Motor neuron (in vitro differentiated cells): ENCODE results near the gene ZSCAN5A. TPM values are rescaled to one million over a fixed set of nuclear protein-coding genes. Genes with fewer than 3 reads are reported as not detected.
"Not testable (repeated sequence)": the region's sequence is repeated elsewhere in the genome, so short reads cannot be mapped to it uniquely, and the experiment has no call there.

ENCODE experiments used
- ATAC-seq, 8 experiments: fragments of 200-7000 bp; cut with Tn5 transposase; replicated peaks in 6 of 8; 2 replicates each; pipeline ENCODE4 v1.8.0; 2021; ENCODE audit warnings: mild to moderate bottlenecking in 8 of 8, moderate library complexity in 8 of 8
- H3K27ac ChIP-seq, 2 donors: fragments of 250-450 bp; sonication (Bioruptor Pico); 2 replicates each; pipeline ENCODE4 v1.9.0; 2021; ENCODE audit warnings: antibody characterized with exemption in 2 of 2, mild to moderate bottlenecking in 2 of 2, moderate library complexity in 1 of 2
- H3K4me1 ChIP-seq, 2 donors: fragments of 250-450 bp; sonication (Bioruptor Pico); replicated peaks in 1 of 2; 2 replicates each; pipeline ENCODE4 v1.6.1; 2021; ENCODE audit warnings: antibody characterized with exemption in 2 of 2, mild to moderate bottlenecking in 2 of 2, moderate library complexity in 1 of 2
- H3K4me3 ChIP-seq, 5 donors: fragments of 250-450 bp; sonication (Bioruptor Pico); 2 replicates each; pipeline ENCODE4 v1.9.0; 2021; ENCODE audit warnings: antibody characterized with exemption in 5 of 5, mild to moderate bottlenecking in 5 of 5, moderate library complexity in 4 of 5
- WGBS, 10 experiments: fragments of 450-650 bp; shearing (Covaris generic); methylation state at CpG; one replicate each; pipeline ENCODE4 v1.0.0; 2022; 5-methylcytosine and 5-hydroxymethylcytosine counted together
- in situ Hi-C, 9 experiments: fragments of 400-800 bp; cut with MboI; loops; one replicate each; pipeline ENCODE4 v1.15.0; 2021; ENCODE audit warnings: low sequenced_read_pairs in 9 of 9, low pct_unique_long_range_greater_than_20kb in 2 of 9; ENCODE audit not compliant: unreplicated experiment in 9 of 9
- total RNA-seq, 8 experiments: library from RNA; unstranded; fragments of 300-600 nt; gene quantifications; 2 replicates each; pipeline versions ENCODE4 v1.2.3 to v1.2.4, GENCODE V29; 2022

ZSCAN5A gene
- total RNA-seq, 8 experiments from 2014 or later: 5.2 to 21.4 (median 7.0) TPM

DNA sequence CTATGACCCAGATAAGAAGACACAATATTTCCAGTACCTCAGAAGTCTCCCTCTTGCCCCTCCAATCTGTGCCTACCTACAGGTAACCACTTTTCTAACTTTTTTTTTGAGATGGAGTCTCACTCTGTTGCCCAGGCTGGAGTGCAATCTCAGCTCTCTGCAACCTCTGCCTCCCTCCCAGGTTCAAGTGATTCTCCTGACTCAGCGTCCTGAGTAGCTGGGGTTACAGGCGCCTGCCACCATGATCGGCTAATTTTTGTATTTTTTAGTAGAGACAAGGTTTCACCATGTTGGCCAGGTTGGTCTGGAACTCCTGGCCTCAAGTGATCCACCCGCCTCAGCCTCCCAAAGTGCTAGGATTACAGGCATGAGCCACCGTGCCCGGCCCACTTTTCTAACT, 52.7 kb downstream of the ZSCAN5A start:
- H3K4me3 ChIP-seq, in situ Hi-C loops, H3K27ac ChIP-seq, H3K4me1 ChIP-seq, ATAC-seq: not testable (repeated sequence)
- 66 to 100% (median 88%) methylated on average over 1 to 6 of the region's 6 CpGs; no CpG with 5 or more reads in 6 of the 10 experiments for WGBS, 10 experiments

DNA sequence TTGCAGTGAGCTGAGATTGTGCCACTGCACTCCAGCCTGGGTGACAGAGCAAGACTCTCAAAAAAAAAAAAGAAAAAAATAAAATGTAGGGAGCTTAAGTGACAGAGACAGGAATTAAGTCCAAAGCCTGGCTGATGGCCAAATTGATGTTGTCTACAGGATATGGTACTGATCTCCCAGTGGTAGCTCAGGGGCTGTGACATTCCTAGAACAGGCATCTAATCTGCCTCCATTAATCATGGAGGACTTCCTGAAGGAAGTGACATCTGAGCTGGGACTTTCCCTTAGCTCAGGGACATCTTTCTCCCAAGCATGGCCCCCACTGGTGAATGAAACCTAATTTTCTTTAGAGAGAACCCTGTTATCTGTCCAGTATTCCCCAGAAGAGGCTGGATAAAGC, 53.5 kb downstream of the ZSCAN5A start:
- no peak overlapping the region for H3K27ac ChIP-seq
- no peak for ATAC-seq
- in situ Hi-C loops: no loop called here

GRCh38 chr19:56258272-56258671, 56.4 kb downstream of the ZSCAN5A start:
- in situ Hi-C loops: no loop called here
- ATAC-seq: no peak
- H3K27ac ChIP-seq: no peak overlapping the region
- 40 to 82% methylated on average over 1 to 3 of the region's 12 CpGs; no CpG with 5 or more reads in 8 of the 10 experiments for WGBS, 10 experiments
- H3K4me3 ChIP-seq: no peak overlapping the region
- no peaks in the 10 kb centered on the region for H3K4me1 ChIP-seq

More for the DNA sequence above, 53.5 kb downstream of the ZSCAN5A start:
- Histone ChIP-seq H3K4me1 (no peaks in the 10 kb centered on the region), H3K4me3 (no peak overlapping the region)

DNA sequence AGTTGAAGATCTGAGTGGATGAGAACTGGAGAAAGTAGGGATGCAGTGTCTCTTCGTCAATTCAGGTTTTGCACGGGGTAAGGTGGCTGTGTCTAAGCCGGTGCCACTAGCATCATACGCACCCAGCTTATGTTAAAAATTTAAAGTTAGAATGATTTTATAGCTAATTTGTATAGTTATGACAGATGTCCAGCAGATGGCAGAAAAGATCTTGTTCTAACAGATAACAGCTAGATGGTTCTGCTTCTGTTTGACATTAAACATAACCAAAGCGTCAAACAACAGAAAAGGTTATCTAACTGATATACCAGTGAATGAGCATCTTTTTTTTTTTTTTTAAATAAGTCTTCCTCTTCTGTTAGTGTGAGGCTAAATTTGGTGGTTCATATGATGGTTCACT, 60.9 kb downstream of the ZSCAN5A start:
- 0 to 93% (median 72%) methylated on average over 1 to 5 of the region's 5 CpGs for WGBS, 10 experiments
- in situ Hi-C loops: no loop called here
- no peak overlapping the region for H3K4me3 ChIP-seq

GRCh38 chr19:56252699-56253422, 61.8 kb downstream of the ZSCAN5A start:
- ATAC-seq: peak in 6 of 8 experiments; percentile 30 to 90 (median 72)
- H3K4me3 ChIP-seq: no peak overlapping the region
- in situ Hi-C loops: no loop called here
- WGBS, 10 experiments: 10 to 100% (median 20%) methylated on average over 1 to 6 of the region's 10 CpGs; no CpG with 5 or more reads in 5 of the 10 experiments
- H3K27ac ChIP-seq: no peak overlapping the region
- no peaks in the 10 kb centered on the region for H3K4me1 ChIP-seq

More for the DNA sequence above, 60.9 kb downstream of the ZSCAN5A start:
- Histone ChIP-seq H3K4me1 (no peaks in the 10 kb centered on the region), H3K27ac (no peak overlapping the region)
- peak in 5 of 8 experiments; percentile 25 to 69 (median 65) for ATAC-seq

GRCh38 chr19:56248736-56249338, 65.8 kb downstream of the ZSCAN5A start:
- ATAC-seq: peak in 1 of 8 experiments; percentile 14
- H3K4me3 ChIP-seq, H3K4me1 ChIP-seq, H3K27ac ChIP-seq, in situ Hi-C loops: not testable (repeated sequence)
- WGBS, 10 experiments: 0 to 100% (median 80%) methylated on average over 1 to 3 of the region's 8 CpGs; no CpG with 5 or more reads in 5 of the 10 experiments

GRCh38 chr19:56245764-56246163, 68.9 kb downstream of the ZSCAN5A start:
- ATAC-seq, H3K4me3 ChIP-seq, in situ Hi-C loops, H3K27ac ChIP-seq, H3K4me1 ChIP-seq: not testable (repeated sequence)
- WGBS, 10 experiments: no CpG with 5 or more reads among the region's 4 CpGs

DNA sequence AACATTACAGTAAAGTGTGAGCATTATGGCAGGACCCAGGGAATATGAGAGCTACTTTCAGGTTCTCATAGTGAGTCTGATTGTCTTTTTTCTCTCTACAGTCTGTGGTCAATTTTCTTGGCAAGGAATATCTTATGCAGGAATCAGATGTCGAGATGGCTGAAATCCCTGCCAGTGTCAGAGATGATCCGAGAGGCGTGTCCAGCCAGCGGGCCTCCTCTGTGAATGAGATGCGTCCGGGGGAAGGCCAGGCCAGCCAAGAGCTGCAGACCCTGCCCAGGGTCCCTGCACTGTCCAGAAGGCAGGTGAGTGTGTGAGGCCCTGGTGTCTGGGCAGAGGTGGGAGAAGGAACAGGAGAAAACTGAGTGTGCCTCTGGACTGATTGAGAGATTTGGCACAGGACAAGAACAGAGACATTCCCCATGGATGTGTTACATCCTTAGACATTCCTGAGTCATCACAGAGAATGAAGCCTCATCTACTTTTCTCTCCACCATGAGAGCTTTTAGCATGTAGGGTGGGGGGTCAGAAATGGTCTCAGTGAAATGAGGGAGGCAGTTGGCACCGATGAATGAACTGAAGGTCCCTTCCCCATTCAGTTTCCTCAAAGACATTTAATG, 69.4 kb downstream of the ZSCAN5A start:
- Histone ChIP-seq H3K4me3 (no peak overlapping the region), H3K4me1 (no peaks in the 10 kb centered on the region), H3K27ac (no peak overlapping the region)
- in situ Hi-C loops: no loop called here
- 0 to 90% (median 50%) methylated on average over 1 to 4 of the region's 7 CpGs; no CpG with 5 or more reads in 6 of the 10 experiments for WGBS, 10 experiments
- peak in 3 of 8 experiments; percentile 14 to 75 (median 45) for ATAC-seq

- no peak overlapping the region for H3K4me3 ChIP-seq
- no peak overlapping the region for H3K27ac ChIP-seq
- 40 to 100% (median 67%) methylated on average over 1 to 2 of the region's 9 CpGs; no CpG with 5 or more reads in 5 of the 10 experiments for WGBS, 10 experiments
- H3K4me1 ChIP-seq: no peaks in the 10 kb centered on the region
- in situ Hi-C loops: no loop called here
- ATAC-seq: no peak
Observed at GRCh38 chr19:56223481-56223880, 91.2 kb downstream of the ZSCAN5A start.

DNA sequence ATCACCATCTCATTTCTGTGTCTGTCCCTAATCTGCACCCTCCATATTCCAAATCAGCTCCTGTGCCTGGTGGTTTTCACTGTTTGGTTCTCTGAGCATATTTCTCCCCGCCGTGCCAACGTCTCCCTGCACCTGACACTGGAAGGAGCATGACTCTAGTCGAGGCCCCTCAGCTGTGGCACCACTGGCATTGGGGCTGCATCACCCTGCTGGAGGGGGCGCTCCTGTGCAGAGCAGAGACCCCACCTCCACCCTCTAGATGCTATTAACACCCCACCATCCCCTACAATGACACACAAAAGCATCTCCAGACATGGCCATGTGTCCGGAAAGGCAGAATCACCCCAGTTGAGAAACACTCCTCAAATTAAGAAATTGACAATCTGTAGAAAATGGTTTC, 91.7 kb downstream of the ZSCAN5A start:
- Histone ChIP-seq H3K4me3 (no peak overlapping the region), H3K27ac (no peak overlapping the region), H3K4me1 (no peaks in the 10 kb centered on the region)
- ATAC-seq: no peak
- in situ Hi-C loops: no loop called here
- 20 to 100% (median 95%) methylated on average over 1 to 4 of the region's 6 CpGs; no CpG with 5 or more reads in 5 of the 10 experiments for WGBS, 10 experiments

GRCh38 chr19:56221851-56222250, 92.8 kb downstream of the ZSCAN5A start:
- H3K4me3 ChIP-seq: no peak overlapping the region
- no peak overlapping the region for H3K27ac ChIP-seq
- no peaks in the 10 kb centered on the region for H3K4me1 ChIP-seq
- no peak for ATAC-seq
- in situ Hi-C loops: no loop called here
- WGBS, 10 experiments: 60 to 100% (median 96%) methylated on average over 1 to 7 of the region's 14 CpGs; no CpG with 5 or more reads in 6 of the 10 experiments

DNA sequence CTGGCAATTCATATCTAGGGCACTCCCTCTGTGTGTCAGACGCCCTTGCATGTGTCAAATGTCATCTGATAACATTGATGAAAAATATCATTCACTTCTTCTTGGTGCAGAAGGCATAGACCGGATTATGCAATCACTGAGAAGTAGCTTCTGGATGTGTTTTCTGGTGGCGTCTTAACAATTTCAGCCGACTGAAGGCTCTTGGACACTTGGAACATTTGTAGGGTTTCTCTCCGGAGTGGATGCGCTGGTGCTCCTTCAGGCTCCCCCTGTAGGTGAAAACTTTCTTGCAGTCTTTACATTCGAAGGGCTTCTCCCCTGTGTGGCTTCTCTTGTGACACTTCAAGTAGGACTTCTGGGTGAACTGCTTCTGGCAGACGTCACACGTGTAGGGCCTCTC, 93.2 kb downstream of the ZSCAN5A start:
- 59 to 100% (median 66%) methylated on average over 1 to 6 of the region's 9 CpGs; no CpG with 5 or more reads in 4 of the 10 experiments for WGBS, 10 experiments
- H3K4me3 ChIP-seq, H3K27ac ChIP-seq, H3K4me1 ChIP-seq, in situ Hi-C loops: not testable (repeated sequence)
- ATAC-seq: peak in 1 of 8 experiments; percentile 11

DNA sequence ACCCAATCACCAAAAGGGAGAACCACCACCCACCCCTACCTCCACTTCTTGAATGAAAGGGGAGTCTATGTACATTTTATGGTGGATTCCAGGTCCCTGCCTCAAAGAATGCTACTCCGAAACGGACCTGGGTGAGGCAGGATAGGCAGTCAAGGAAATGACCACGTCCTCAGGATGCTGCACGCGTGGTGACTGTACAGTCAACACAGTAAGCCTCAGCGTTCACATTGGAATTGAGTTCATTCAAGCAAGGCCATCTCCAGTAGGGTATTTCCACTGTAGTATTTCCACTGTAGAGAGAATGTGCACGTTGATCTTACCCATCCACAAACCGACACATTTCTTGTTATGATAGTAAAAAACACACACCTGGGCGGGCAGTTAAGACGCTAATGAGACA, 95.7 kb downstream of the ZSCAN5A start:
- Histone ChIP-seq H3K4me1 (no peaks in the 10 kb centered on the region), H3K4me3 (no peak overlapping the region), H3K27ac (no peak overlapping the region)
- ATAC-seq: no peak
- WGBS, 10 experiments: 72 to 94% (median 80%) methylated on average over 1 to 10 of the region's 10 CpGs; no CpG with 5 or more reads in 3 of the 10 experiments
- in situ Hi-C loops: no loop called here
